Dermis microvascular lymphatic vessel endothelial cell (primary cell): ENCODE measurements around the gene MAGEE2. TPM values are rescaled to one million over a fixed set of nuclear protein-coding genes. Genes with fewer than 3 reads are reported as not detected.
"Not testable (repeated sequence)": the region's sequence is repeated elsewhere in the genome, so short reads cannot be mapped to it uniquely, and the experiment has no call there.

Source experiments
- DNase-seq, 2 donors: peaks; one replicate each; pipeline versions ENCODE4 v3.0.0 to v3.0.0-alpha.2; 2010; ENCODE audit warnings: low read depth in 2 of 2
- total RNA-seq: library from RNA; depleted of rRNA; stranded (reverse); fragments of >200 nt; gene quantifications from 2 replicates; pipeline ENCODE4 v1.2.1, GENCODE V29; 2014

MAGEE2 gene, protein sequence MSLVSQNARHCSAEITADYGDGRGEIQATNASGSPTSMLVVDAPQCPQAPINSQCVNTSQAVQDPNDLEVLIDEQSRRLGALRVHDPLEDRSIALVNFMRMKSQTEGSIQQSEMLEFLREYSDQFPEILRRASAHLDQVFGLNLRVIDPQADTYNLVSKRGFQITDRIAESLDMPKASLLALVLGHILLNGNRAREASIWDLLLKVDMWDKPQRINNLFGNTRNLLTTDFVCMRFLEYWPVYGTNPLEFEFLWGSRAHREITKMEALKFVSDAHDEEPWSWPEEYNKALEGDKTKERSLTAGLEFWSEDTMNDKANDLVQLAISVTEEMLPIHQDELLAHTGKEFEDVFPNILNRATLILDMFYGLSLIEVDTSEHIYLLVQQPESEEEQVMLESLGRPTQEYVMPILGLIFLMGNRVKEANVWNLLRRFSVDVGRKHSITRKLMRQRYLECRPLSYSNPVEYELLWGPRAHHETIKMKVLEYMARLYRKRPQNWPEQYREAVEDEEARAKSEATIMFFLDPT
- total RNA-seq = not detected in 2 replicates

DNA sequence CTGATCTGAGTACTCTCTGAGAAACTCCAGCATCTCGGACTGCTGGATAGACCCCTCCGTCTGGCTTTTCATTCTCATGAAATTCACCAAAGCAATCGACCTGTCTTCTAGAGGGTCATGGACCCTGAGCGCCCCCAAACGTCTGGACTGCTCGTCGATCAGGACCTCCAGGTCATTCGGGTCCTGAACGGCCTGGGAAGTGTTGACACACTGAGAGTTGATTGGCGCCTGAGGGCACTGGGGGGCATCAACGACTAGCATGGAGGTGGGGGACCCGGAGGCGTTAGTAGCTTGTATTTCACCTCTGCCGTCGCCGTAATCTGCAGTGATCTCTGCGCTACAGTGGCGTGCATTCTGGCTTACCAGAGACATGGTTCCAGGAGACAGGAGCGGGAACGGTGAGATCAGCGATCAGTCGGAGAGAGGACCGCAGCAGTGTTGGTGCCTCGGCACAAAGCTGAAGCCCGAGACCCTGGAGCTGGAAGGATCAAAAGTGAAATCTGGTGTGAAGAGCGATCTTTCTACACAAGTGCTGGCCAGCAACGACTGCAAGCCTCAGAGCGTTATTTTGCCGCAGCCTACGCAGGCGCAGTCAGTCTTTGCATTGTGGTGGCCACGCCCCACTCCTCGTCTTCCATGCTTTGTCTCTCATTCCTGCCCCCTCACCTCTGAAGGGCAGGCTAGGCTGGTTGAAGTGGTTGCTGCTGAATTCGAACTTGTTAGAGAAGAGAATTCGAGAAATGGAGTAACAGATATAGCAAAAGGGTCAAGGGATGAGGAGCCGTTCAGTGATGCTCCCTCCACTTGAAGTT, at the start of gene MAGEE2:
MAGEE2 (minus strand) TSS at position 575 of the 812 bp plus-strand sequence; CDS start at position 372, 203 bp downstream.
- DNase-seq = no peak

DNA sequence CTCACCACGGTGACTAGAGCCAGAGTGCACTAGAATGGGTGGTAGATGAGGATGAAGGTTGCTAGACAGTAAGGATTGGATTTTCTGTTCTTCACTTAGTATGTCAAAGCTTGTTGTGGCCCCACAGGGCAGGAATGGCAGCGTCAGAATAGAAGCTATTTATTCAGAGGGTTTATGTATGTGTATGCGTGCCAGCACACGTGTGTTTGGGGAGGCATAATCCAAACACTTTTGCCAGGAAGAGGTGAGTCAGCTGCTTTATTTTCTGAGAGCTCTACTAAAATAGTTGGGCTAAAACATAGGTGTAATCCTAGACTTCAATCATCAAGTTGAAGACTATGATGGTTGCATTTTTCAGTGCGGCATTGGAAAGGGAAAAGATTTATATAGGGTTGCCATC, 1.2 kb upstream of the MAGEE2 start:
- DNase-seq = no peak

DNA sequence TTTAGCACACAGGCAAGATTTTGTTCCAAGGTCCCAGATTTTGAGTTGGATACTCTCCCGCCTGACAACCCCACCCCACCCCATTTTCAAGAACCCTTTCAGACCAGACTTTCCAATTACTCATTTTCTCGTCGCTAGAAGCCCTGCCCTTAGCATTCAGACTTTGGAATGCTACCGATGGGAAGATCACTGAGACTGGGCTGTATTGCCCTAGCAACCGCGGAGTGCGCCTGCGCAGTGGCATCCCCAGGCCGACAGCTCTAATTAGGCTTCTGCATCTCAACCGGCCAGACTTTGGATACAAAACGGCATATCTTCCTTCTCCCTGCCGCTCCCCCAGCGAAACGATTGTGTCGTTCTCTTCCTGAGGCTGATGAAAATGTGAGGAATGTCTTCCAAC, 3.4 kb downstream of the MAGEE2 start:
- no peak for DNase-seq

DNA sequence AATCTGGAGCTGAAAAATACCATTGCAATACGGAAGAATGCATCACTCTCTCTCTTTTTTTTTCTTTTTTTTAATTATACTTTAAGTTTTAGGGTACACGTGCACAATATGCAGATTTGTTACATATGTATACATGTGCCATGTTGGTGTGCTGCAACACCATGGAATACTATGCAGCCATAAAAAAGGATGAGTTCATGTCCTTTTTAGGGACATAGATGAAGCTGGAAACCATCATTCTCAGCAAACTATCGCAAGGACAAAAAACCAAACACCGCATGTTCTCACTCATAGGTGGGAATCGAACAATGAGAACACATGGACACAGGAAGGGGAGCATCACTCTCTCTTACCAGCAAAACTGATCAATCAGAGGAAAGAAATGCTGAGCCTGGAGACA, 17.0 kb downstream of the MAGEE2 start:
- not testable (repeated sequence) for DNase-seq

DNA sequence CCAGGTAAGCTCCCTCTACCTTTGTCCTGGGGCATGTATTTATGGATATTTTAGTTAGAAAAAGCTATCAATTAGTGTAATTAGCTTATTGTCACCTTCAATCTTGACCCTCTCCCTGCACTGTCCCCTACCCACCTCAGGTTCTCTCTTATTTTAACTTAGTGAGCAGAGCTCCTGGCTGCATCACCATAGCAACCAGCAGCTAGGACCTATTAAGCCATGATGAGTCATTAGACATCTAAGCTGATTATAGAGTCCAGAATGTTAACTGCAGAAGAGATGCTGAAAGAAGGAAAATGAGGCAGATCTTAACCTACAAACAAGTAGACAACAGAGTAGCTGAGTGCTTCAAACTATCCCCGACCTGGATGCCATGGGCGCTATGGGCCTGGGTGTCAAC, 36.6 kb downstream of the MAGEE2 start:
- no peak for DNase-seq

DNA sequence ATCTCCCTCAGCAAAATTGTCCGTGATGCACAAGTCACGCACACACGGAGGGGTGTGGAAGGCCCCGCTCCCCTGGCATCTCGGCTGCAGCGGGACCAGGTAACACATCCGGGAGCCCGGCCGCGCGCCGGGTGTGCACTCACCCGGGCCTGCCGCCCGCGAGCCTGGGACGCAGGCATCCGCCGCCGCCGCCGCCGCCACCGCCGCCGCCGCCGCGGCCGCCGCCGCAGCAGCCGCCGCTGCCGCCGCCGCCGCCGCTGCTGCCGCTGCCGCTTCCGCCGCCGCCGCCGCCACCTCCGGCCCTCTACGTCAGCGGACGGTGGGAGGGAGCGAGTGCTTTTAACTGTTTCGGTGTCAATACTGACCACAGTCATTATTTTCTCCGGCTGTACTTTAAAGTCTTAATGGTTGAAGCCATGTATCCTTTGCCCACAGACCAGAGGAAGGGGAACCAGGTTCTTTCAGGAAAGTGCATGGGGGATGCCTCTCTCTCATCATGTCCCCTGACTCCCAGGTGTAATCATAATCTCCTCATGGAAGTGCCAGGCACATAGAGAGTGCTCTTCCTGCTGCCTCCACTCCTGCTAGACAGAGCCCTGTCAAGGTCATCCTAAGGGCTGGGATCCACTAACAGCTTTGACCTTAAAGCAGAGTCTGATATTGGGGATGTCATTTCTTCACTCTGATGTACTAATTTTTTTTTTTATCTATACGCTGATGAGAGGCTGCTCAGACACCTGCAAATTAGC, 38.0 kb downstream of the MAGEE2 start:
- DNase-seq = peak in 1 of 2 donors; percentile 10
